CD4-positive, alpha-beta T cell (primary cell): ENCODE data around the gene DGKI. TPM values are rescaled to one million over a fixed set of nuclear protein-coding genes. Genes with fewer than 3 reads are reported as not detected.

Experiments used
- ATAC-seq: fragments of 200-7000 bp; cut with Tn5 transposase; one replicate; pipeline ENCODE4 v1.10.0; 2022; ENCODE audit warnings: mild to moderate bottlenecking; ENCODE audit not compliant: poor library complexity
- CTCF ChIA-PET: fragments of 350-600 bp; sonication (Branson Sonifier 250); formaldehyde crosslinking; loops from one replicate; lab custom pipeline; 2021; ENCODE audit warnings: antibody characterized with exemption, inconsistent platforms; lab: Charles Lee
- POLR2A ChIA-PET: fragments of 350-600 bp; sonication (Branson Sonifier 250); formaldehyde crosslinking; loops from one replicate; lab custom pipeline; 2021; ENCODE audit warnings: antibody characterized with exemption, inconsistent platforms; lab: Charles Lee
- DNase-seq, 14 experiments: peaks; one replicate each; pipeline ENCODE4 v3.0.0-alpha.2; 2013 to 2020; ENCODE audit warnings: mixed read lengths in 2 of 14
- H3K27ac ChIP-seq, 2 donors: one replicate each; pipeline versions ENCODE4 v1.5.1 to v1.7.0; 2013; ENCODE audit warnings: low read length in 2 of 2, low read depth in 1 of 2, mild to moderate bottlenecking in 1 of 2
- H3K27me3 ChIP-seq, 2 experiments: 1 replicate in 1 of 2; 2 replicates in 1 of 2; pipeline versions ENCODE4 v1.6.1 to v1.7.0; 2013; ENCODE audit warnings: low read length in 2 of 2, control low read depth in 1 of 2, mild to moderate bottlenecking in 1 of 2, moderate library complexity in 1 of 2; ENCODE audit not compliant: insufficient read depth in 2 of 2, control insufficient read depth in 1 of 2
- H3K36me3 ChIP-seq: one replicate; pipeline ENCODE4 v1.6.1; 2013; ENCODE audit warnings: low read length, control low read depth; ENCODE audit not compliant: insufficient read depth
- H3K4me1 ChIP-seq: one replicate; pipeline ENCODE4 v1.6.1; 2013; ENCODE audit warnings: low read length, control low read depth; ENCODE audit not compliant: insufficient read depth
- H3K4me3 ChIP-seq: one replicate; pipeline ENCODE4 v1.5.1; 2013; ENCODE audit warnings: mild to moderate bottlenecking, low read length, moderate library complexity
- H3K9me3 ChIP-seq, 2 experiments: 1 replicate in 1 of 2; 2 replicates in 1 of 2; pipeline versions ENCODE4 v1.6.1 to v1.7.0; 2013; ENCODE audit warnings: low read length in 2 of 2, mild to moderate bottlenecking in 2 of 2, control low read depth in 1 of 2, moderate library complexity in 1 of 2; ENCODE audit not compliant: control insufficient read depth in 1 of 2, insufficient read depth in 1 of 2
- H3K27ac Mint-ChIP-seq: one replicate; pipeline ENCODE4 v1.8.0; 2020; ENCODE audit warnings: mixed read lengths
- H3K27me3 Mint-ChIP-seq: one replicate; pipeline ENCODE4 v1.8.0; 2021; ENCODE audit warnings: mixed read lengths
- H3K36me3 Mint-ChIP-seq: one replicate; pipeline ENCODE4 v1.8.0; 2021; ENCODE audit warnings: low read depth, mixed read lengths
- H3K4me1 Mint-ChIP-seq: one replicate; pipeline ENCODE4 v1.8.0; 2021; ENCODE audit warnings: low read depth, mixed read lengths
- H3K4me3 Mint-ChIP-seq: one replicate; pipeline ENCODE4 v1.8.0; 2020; ENCODE audit warnings: mild to moderate bottlenecking, mixed read lengths
- H3K9me3 Mint-ChIP-seq: one replicate; pipeline ENCODE4 v1.8.0; 2020; ENCODE audit warnings: mixed read lengths
- intact Hi-C, 2 experiments: fragments of 100-400 bp; cut with DNase I in 1 of 2; cut with micrococcal nuclease in 1 of 2; formaldehyde crosslinking; loops; one replicate each; pipeline versions ENCODE4 v1.15.1 to v1.9.0; 2023 to 2025; cut with DNase I, micrococcal nuclease
- total RNA-seq, 174 experiments: library from RNA in 2 of 174; stranded (reverse) in 2 of 174; gene quantifications; one replicate each; pipeline ENCODE4 v1.2.3 and lab custom pipeline; 2021 to 2026
- TF ChIP-seq, protein P1 (sequence below): fragments of 200-600 bp; IDR thresholded peaks from one replicate; pipeline ENCODE4 v1.8.0; 2022; ENCODE audit warnings: antibody characterized with exemption, mild to moderate bottlenecking

Gene DGKI
- total RNA-seq, 2 experiments from 2014 or later: not detected

DNA sequence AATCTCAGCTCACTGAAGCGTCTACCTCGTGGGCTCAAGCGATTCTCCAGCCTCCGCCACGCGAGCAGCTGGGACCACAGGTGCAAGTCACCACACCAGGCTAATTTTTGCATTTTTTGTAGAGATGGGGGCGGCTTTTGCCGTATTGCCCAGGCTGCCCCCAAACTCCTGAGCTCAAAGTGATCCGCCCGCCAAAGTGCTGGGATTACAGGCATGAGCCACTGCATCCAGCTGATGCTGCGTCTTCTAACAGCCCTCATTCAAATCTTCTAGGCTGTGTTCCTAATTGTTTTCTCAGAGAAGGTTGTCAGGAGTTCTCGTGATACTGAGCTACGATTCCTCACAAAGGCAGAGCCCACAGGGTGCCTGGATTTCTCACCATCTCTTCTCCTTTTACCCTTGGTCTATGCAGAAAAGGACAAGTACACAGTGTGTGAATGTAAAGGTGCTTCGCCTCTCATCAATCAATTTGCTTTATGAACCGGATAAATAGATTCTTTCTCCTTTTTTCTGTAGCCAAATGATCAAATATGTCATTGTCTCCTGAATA, 255.9 kb downstream of the DGKI start:
- ChIA-PET POLR2A (no interaction called here), CTCF (no interaction called here)
- H3K27ac ChIP-seq: no peak overlapping the region
- no peaks in the 10 kb centered on the region for H3K9me3 ChIP-seq
- Mint-ChIP-seq H3K4me3 (no peak overlapping the region), H3K27ac (no peak overlapping the region), H3K9me3 (no peaks in the 10 kb centered on the region), H3K36me3 (no peaks in the 10 kb centered on the region), H3K27me3 (peaks cover 9% of the 10 kb centered on the region), H3K4me1 (no peaks in the 10 kb centered on the region)
- TF ChIP-seq, protein P1, sequence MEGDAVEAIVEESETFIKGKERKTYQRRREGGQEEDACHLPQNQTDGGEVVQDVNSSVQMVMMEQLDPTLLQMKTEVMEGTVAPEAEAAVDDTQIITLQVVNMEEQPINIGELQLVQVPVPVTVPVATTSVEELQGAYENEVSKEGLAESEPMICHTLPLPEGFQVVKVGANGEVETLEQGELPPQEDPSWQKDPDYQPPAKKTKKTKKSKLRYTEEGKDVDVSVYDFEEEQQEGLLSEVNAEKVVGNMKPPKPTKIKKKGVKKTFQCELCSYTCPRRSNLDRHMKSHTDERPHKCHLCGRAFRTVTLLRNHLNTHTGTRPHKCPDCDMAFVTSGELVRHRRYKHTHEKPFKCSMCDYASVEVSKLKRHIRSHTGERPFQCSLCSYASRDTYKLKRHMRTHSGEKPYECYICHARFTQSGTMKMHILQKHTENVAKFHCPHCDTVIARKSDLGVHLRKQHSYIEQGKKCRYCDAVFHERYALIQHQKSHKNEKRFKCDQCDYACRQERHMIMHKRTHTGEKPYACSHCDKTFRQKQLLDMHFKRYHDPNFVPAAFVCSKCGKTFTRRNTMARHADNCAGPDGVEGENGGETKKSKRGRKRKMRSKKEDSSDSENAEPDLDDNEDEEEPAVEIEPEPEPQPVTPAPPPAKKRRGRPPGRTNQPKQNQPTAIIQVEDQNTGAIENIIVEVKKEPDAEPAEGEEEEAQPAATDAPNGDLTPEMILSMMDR: no peak
- DNase-seq: no peak
- H3K27me3 ChIP-seq: no peaks in the 10 kb centered on the region
- no peak for ATAC-seq
- H3K36me3 ChIP-seq: no peaks in the 10 kb centered on the region
- no peak overlapping the region for H3K4me3 ChIP-seq
- intact Hi-C loops: no loop called here
- H3K4me1 ChIP-seq: no peaks in the 10 kb centered on the region

DNA sequence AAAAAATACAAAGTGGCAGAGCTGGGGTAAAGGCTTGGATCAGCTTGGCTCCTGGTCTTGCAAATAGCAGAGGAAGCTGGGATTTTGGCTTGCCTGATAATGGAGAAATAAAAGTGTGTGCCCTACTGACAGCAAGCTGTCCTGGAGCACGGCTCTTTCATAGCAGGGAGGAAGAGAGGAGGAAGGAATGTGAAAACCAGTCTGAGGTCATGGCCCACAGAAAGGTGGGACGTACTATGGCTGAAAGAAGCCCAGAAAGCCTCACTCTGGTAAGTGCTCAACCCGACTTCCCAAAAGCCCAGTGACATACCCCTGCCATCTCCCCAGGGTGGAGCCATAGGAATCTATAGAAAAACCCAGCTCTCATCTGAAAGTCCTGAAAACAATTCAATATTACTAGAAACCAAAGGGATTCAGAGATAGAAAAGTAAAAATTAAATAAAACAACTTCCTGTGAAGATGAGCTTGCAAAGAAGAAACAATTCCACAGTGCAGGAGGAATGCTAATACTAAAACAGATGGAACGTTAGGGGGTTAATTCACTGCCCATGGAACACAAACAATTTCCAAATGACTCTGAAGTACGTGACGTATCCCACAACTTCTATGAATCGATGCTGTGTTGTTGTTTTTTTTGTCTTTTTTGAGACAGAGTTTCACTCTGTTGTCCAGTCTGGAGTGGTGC, 256.6 kb downstream of the DGKI start:
- TF ChIP-seq, protein P1: no peak
- Histone ChIP-seq H3K36me3 (no peaks in the 10 kb centered on the region), H3K27me3 (no peaks in the 10 kb centered on the region), H3K4me1 (no peaks in the 10 kb centered on the region), H3K4me3 (no peak overlapping the region), H3K27ac (no peak overlapping the region), H3K9me3 (no peaks in the 10 kb centered on the region)
- no peak for ATAC-seq
- Mint-ChIP-seq H3K27ac (no peak overlapping the region), H3K9me3 (no peaks in the 10 kb centered on the region), H3K36me3 (no peaks in the 10 kb centered on the region), H3K4me1 (no peaks in the 10 kb centered on the region), H3K4me3 (no peak overlapping the region), H3K27me3 (peaks cover 9% of the 10 kb centered on the region)
- CTCF ChIA-PET: no interaction called here
- POLR2A ChIA-PET: no interaction called here
- no peak for DNase-seq
- intact Hi-C loops: no loop called here

DNA sequence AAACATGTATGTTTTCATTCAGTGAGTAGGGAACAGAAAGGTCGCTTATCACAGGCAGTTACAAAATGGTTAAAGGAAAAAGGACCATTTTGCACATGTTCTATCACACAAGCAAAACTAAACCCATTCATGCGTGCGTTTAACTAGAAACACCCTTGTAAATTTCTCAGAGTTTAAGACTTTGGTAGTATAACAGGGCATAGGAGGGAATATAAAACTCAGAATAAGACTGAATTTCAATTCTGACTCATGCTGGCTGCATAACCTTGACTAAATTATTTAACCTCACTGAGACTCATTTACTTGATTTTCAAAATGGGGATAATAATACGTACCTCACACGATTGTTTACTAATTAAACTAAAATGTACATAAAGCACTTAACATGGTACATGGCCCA, 259.4 kb downstream of the DGKI start:
- ATAC-seq (no peak), DNase-seq (no peak)
- no peaks in the 10 kb centered on the region for H3K4me1 Mint-ChIP-seq
- no peaks in the 10 kb centered on the region for H3K27me3 ChIP-seq
- no peaks in the 10 kb centered on the region for H3K36me3 Mint-ChIP-seq
- no peak overlapping the region for H3K4me3 Mint-ChIP-seq
- no peaks in the 10 kb centered on the region for H3K9me3 ChIP-seq
- CTCF ChIA-PET: no interaction called here
- H3K27me3 Mint-ChIP-seq: peaks cover 9% of the 10 kb centered on the region
- TF ChIP-seq, protein P1: no peak
- H3K4me3 ChIP-seq: no peak overlapping the region
- POLR2A ChIA-PET: no interaction called here
- intact Hi-C loops: no loop called here
- H3K27ac ChIP-seq: no peak overlapping the region
- H3K27ac Mint-ChIP-seq: no peak overlapping the region
- no peaks in the 10 kb centered on the region for H3K36me3 ChIP-seq
- no peaks in the 10 kb centered on the region for H3K4me1 ChIP-seq
- no peaks in the 10 kb centered on the region for H3K9me3 Mint-ChIP-seq
